Measurements from ENCODE around the gene SIPA1.
"Not testable (repeated sequence)": the region's sequence is repeated elsewhere in the genome, so short reads cannot be mapped to it uniquely, and the experiment has no call there.

The SIPA1 gene

DNA sequence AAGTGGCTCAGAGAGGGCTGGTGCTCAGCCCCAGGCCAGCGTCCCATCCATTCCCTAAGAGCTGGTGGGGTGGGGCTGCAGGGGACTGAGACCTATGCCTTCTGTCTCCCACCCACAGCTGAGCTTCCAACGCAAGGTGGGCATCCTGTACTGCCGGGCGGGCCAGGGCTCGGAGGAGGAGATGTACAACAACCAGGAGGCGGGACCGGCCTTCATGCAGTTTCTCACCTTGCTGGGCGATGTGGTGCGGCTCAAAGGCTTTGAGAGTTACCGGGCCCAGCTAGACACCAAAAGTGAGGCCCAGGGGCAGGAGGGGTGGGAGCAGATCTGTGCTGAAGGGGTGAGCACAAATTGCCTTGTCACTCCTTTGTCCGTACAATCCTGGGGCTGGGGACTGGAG, 6.9 kb downstream of the SIPA1 start:
- DNase-seq: no peak

DNA sequence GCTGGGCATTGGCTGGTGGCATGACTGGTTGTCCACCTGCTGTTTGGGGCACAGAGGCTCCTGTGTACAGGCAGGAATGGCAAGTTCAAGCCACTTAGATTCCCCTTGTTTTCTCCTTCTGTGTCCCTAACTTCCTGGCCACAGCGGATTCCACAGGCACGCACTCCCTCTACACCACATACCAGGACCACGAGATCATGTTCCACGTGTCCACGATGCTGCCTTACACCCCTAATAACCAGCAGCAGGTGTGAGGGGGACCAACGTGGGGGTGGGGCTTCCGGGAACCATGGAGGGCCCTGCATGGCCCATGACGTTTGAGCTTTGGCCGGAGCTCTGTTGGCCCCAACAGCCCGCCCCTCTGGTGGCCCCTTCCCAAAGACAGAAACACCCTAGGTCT, 7.8 kb downstream of the SIPA1 start:
- DNase-seq: no peak

GRCh38 chr11:65646288-65646957, 8.5 kb downstream of the SIPA1 start:
- DNase-seq: no peak

- peak; percentile 69 for DNase-seq
Measured at GRCh38 chr11:65646958-65647701, 9.2 kb downstream of the SIPA1 start.

GRCh38 chr11:65648997-65649493, 11.1 kb downstream of the SIPA1 start:
- no peak for DNase-seq

DNA sequence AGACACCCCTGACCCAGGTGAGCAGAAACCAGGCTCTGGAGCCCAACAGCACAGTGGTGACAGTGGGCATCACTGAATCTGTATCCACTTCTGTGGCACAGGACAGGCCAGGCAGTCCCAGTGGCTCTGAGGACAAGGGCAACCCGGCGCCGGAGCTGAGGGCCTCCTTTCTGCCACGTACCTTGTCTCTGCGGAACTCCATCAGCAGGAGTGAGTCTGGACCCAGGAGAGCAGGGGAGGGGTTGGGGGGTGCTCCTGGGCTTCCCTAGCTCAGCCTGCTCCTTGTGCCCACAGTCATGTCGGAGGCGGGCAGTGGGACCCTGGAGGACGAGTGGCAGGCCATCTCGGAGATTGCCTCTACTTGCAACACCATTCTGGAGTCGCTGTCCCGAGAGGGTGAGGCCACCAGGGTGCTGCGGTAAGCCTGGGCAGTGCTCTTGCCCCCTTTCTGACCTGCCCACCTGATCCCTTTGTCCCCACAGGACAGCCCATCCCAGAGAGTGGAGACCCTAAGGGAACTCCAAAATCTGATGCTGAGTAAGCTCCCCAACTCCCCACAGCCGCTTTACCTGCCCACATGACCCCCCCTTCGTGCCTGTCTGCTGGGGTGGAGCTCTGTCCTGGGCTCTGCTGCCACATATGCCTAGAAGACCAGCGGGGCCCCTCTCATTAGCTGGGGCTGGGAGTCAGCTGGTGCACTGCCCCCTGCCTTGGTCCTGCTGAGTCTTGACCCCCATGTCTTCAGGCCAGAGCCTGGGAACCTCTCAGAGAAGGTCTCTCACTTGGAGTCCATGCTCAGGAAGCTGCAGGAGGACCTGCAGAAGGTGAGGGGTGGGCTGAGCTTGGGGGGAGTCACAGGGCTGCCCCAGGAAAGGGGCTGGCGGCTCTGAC, 12.0 kb downstream of the SIPA1 start:
- DNase-seq: no peak

DNA sequence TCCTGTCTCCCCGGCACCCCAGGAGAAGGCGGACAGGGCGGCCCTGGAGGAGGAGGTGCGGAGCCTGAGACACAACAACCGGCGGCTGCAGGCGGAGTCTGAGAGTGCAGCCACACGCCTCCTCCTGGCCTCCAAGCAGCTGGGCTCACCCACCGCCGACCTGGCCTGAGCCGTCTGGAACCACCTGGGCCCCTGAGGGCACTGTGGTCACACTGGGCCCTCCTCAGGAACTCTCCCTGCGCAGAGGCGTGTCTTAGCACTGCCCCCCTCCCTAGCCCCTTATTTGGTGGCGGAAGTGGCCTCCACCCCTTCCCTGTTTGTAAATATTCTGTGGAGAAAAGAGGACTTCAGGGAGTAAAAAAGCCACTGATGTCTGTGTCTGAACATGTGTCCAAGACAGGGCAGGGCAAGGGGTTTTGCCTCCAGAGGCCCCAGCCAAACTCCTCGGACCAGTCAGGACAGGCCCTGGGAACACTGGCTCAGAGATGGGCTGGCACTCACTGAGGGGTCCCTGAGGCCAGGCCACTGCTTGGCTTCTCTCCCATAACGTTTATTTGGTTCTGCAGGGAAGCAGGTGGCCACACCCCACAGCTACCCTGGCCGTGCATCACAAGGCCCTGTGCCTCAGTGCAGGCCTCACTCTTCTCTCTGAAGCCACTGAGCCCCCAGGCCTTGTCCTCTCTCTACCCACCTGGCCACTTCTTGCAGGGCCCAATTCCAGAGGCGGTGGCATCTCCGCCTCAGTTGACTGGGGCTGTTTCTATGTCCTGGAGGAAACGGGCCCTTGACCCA, 12.8 kb downstream of the SIPA1 start:
- no peak for DNase-seq

DNA sequence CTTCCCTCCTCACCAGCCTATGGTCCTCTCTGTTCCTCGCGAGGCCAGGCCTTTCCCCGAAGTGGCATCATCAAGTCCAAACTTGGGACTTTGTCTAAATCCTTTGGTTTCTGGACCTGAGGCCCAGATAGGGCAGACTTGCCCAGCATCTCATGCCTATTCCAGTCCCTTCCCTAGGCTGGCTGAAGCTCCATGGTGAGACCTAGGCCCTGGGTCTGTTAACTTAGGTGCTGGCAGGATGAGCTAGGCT, 13.4 kb downstream of the SIPA1 start:
- no peak for DNase-seq

GRCh38 chr11:65651589-65652510, 13.9 kb downstream of the SIPA1 start:
- no peak for DNase-seq

- DNase-seq: peak; percentile 95
Measured at GRCh38 chr11:65652511-65653228, 14.8 kb downstream of the SIPA1 start.

- no peak for DNase-seq
Measured at GRCh38 chr11:65653229-65654225, 15.6 kb downstream of the SIPA1 start.

GRCh38 chr11:65654375-65655349, 16.8 kb downstream of the SIPA1 start:
- no peak for DNase-seq

DNA sequence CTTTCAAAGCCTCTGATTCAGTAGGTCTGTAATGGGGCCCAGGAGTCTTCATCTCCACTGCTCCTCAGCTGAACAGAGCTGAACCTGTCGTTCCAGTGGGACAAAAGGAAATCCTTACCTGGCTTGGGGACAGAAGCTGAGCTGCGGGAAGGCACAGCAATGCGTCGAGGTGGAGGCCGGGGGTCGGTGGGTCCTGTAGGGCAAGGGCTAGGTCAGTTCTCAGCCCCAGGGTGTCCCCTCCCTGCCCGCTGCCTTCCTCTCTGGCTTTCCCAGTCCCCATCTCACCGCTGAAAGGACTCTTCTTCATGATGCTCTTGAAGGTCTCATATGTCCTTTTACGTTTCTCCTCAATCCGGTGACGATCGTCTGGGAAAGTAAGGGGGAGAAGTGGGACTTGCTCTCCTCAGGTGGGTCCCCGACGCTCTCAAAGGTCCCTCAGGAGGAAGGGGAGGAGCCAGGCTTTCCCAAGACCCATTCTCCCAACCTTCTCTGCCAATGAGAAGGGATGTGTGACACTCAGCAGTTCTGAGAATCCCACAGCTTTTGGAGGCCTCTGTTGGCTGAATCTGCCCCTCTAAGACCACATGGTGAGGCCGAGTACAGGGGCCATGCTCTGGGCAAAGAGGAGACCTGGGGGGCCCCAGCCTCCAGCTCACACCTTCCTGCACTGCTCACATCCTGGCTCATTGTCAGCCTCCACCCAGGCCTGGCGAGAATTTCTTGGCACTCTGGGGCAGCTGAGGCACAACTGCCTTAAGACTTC, 17.9 kb downstream of the SIPA1 start:
- DNase-seq: no peak

GRCh38 chr11:65657426-65657825, 19.5 kb downstream of the SIPA1 start:
- no peak for DNase-seq

GRCh38 chr11:65658174-65659021, 20.5 kb downstream of the SIPA1 start:
- no peak for DNase-seq

GRCh38 chr11:65660038-65660437, 22.1 kb downstream of the SIPA1 start:
- no peak for DNase-seq

DNA sequence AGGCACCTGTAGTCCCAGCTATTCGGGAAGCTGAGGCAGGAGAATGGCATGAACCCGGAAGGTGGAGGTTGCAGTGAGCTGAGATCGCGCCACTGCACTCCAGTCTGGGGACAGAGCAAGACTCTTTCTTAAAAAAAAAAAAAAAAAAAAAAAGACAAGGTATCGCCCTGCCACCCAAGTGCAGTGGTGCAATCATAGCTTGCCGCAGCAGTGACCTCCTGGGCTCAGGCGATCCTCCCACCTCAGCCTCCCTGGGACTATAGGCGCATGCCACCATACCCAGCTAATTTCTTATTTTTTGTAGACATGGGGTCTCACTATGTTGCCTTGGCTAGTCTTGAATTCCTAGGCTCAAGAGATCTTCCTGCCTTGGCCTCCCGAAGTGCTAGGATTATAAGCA, 23.0 kb downstream of the SIPA1 start:
- DNase-seq: not testable (repeated sequence)

Measured in retina (tissue), 1 donor.